HG03342 (cell line): ENCODE measurements around the gene CNRIP1.

ENCODE experiments used
- ATAC-seq: cut with Tn5 transposase; IDR thresholded peaks from one replicate; pipeline ENCODE4 v1.9.1; 2021; ENCODE audit warnings: mild to moderate bottlenecking, moderate library complexity; ENCODE audit not compliant: unreplicated experiment

The CNRIP1 gene

GRCh38 chr2:68293755-68294154 is 26.0 kb downstream of the CNRIP1 start:
- ATAC-seq = no peak

DNA sequence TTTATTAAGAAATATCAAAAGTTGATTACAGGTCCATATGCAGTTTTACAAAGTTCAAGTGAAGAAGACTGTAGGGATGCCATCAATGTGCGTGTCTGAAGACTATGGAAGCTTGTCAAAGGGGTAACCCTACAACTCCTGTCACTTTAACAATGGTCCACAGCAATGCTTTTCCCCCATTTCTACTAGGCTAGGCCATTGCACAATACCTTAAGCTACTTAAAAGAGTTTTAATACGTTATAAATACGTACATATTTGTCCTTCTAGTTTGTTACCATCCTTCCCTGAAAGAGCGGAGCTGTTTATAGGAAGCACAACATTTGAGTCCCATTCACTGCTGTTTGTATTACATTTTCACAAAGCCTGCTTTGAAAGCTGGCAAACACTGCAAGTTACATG is 26.7 kb downstream of the CNRIP1 start:
- no peak for ATAC-seq

GRCh38 chr2:68292108-68292710 is 27.5 kb downstream of the CNRIP1 start:
- ATAC-seq = peak; percentile 73

DNA sequence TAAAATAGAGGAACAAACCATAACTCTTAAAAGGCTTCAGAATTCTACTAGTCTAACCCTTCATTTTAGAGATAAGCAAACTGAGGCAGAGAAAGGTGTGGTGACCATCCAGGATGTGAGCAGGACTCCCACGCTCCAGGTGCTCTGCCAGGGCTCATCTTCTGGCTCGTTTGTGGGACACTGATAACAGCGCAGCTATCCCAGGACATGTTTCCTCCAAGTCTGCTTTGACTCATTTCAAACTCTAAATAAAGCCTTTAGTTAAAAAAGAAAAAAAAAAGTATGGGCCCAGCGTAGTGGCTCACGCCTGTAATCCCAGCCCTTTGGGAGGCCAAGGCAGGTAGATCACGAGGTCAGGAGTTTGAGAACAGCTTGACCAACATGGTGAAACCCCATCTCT is 28.4 kb downstream of the CNRIP1 start:
- ATAC-seq = no peak

DNA sequence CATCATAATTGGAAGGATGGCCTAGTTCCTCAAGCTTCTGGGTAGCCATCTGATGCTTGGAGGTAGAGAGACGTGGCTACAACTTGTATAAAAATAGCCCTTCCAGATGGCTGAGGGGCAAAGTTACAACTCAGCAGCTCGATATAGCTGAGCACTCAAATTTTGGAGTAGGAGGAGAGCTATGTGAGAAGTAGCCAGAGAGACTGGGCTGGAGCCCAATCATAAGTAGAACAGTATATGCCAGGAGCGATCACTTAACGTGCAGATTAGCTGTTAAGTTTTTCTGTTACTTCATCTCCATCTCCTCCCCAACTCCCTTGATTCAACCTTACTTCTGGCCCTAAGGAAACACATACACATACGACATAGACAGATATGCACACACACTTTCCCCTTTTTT is 28.8 kb downstream of the CNRIP1 start:
- ATAC-seq = no peak

- no peak for ATAC-seq
Observed at GRCh38 chr2:68287580-68288441, 31.9 kb downstream of the CNRIP1 start.

- no peak for ATAC-seq
Observed at GRCh38 chr2:68284896-68285295, 34.9 kb downstream of the CNRIP1 start.

- ATAC-seq = no peak
Observed at GRCh38 chr2:68283419-68283812, 36.3 kb downstream of the CNRIP1 start.

GRCh38 chr2:68282811-68283418 is 36.8 kb downstream of the CNRIP1 start:
- peak; percentile 55 for ATAC-seq

GRCh38 chr2:68280796-68281195 is 39.0 kb downstream of the CNRIP1 start:
- no peak for ATAC-seq

DNA sequence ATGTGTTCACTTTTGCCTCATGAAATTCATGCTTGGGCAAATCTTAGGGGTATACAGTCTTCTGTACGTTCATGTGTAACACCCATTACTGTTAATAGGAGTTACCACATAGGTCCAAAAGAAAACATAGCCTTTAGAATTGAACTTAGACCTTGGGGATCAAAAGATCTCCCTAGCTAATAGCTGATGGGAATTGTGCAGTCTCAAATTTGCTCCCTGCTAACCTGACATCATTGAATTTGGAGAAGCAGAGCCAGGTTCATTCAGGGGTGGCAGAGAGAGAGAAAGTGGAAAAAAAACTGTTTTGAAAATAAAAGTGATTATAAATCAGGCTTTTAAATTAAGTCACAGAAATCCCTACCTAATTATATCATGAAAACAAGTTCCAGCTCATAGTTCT is 39.4 kb downstream of the CNRIP1 start:
- no peak for ATAC-seq

- ATAC-seq = no peak
Observed at GRCh38 chr2:68279691-68280090, 40.1 kb downstream of the CNRIP1 start.

DNA sequence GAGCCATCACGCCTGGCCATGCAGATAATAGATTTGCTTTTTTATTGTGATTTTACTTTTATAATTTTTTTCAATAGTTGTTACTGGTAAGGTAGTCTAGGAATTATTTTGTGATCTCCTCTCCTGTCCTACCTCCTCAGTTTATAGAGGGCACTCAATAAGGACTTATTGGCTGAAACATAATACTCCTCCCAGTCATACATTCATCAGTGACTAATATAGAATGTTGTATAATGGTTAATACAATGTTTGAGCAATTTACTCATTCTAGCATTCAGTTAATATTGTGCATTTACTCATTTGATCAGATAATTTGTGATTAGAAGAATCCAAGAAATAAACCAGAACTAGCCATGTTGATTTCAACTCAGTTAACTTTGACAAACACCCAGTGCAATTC is 41.6 kb downstream of the CNRIP1 start:
- ATAC-seq = no peak

GRCh38 chr2:68274022-68274421 is 45.7 kb downstream of the CNRIP1 start:
- ATAC-seq = no peak

DNA sequence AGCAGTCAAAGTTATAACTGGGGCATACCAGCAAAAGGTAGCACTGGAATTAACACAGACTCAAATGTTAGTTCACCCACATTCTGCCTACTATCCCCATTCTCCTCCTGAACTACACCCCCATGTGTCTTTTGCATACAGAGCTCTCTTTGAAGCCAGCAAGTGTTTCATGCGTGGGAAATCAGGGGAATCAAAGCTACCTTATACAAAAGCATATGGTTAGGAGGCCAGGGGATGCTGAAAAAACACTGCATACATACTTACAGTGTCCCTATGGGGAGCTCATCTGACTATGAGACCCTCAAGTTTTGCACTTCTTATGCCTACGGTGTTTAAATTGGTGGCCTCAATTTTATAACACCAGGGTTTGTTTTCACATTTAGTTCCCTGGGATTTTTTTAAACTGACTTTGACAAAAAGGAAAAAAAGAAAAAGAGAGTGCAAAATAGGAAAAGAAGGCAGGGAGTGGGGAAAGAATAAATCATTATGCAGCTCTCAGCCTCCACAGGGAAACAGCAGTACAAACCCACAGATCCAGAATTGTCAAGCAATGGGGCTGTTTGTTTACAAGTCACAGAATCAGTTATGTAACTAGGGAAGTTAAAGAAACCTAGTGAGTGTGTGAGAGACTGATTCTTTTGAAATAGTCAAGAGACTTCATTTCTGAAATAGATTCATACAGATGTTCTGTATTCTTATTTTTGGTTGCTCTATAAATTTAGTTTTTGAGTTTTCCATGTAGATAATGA is 47.3 kb downstream of the CNRIP1 start:
- ATAC-seq = no peak

- no peak for ATAC-seq
Observed at GRCh38 chr2:68266655-68267054, 53.1 kb downstream of the CNRIP1 start.

GRCh38 chr2:68263632-68264031 is 56.1 kb downstream of the CNRIP1 start:
- ATAC-seq = no peak

GRCh38 chr2:68258851-68259250 is 60.9 kb downstream of the CNRIP1 start:
- ATAC-seq = no peak

DNA sequence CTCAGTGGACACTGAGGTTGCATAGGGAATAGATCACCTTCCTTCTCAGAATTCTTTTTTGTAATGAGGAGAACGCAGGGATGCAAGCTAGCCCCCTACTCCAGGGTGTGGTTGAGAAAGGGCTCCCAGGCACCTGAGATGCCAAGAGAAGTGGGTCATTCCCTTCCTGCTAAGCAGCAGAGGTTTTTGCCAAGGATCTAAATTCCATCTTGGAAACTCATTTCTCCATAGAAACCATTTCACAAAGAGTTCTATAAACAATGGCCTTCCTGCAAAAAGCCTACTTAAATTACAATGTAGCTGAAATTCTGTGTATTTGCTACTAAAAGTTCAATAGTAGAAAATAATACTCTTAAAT is 63.7 kb downstream of the CNRIP1 start:
- ATAC-seq = no peak

DNA sequence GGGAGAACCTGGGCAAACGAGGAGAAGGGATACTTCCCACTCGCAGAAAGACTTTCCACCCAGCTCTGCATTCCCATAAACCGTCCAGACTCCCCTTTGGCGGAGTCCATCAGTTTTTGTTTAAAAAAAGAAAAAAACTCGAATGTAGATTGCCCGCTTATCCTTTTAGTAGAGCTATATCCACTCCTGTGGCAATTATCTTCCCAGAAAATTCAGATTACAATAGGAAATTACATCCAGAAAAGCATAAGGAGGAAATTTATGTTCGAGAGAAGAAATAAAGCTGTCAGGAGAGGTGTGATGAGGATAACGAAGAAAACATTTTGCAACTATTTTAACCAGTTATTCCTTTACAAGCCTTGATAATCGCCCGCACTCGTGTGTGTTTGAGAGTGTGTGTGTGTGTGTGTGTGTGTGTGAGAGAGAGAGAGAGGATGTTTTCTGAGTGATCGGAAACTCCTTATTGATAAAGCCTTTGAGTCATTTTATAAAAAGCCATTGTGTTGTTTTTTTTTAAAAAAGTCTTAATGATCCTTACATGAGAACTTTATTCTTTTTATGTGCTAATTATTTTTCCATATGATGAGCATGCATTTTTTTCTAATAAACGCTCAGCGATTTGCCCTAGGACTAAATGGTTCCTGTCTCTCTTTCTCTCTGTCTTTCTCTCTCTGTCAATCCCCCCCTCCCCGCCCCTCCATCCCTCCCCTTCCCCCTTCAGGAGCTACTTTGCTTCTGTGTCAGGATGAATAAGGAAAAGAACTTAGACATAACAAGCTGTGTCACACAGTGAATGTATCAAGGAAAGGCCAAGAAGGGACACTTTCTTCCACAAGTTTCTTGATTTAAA is 66.3 kb downstream of the CNRIP1 start:
- ATAC-seq = no peak
